GM19324 (cell line): ENCODE data around the gene CD48.
"Not testable (repeated sequence)": the region's sequence is repeated elsewhere in the genome, so short reads cannot be mapped to it uniquely, and the experiment has no call there.

Experiments
- ATAC-seq: cut with Tn5 transposase; IDR thresholded peaks from one replicate; pipeline ENCODE4 v1.9.1; 2021; ENCODE audit warnings: mild to moderate bottlenecking, moderate library complexity; ENCODE audit not compliant: unreplicated experiment, low FRiP score

Gene CD48

DNA sequence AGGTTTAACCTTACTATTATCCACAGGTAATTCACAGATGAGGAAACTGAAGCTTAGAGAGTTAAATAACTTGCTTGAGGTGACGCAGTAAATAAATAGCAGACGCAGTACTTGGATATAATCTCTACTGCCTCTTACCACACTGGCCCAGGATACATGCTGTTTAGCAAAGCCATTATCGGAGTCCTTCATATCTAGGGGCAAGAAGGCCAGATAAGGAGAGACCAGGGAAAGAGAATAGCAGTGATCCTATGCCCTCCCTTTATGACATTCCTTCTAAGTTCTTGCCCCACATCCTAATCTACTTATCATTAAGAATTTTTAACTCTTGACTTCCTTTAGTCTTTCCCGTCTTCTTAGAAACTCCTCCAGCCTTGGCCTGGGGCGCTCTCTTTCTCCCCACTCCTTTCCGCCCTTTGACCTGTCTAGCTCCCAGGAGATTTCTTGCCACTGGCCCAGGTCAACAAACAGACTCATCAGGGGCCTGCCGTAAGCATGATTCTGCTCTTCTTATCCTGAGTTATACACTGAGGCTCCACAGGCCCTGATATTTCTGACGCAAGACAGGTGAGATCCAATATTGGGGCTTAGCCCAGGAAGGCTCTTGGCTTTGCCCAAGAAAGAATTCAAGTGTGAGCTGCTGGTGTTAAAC, 53.3 kb downstream of the CD48 start:
- no peak for ATAC-seq

DNA sequence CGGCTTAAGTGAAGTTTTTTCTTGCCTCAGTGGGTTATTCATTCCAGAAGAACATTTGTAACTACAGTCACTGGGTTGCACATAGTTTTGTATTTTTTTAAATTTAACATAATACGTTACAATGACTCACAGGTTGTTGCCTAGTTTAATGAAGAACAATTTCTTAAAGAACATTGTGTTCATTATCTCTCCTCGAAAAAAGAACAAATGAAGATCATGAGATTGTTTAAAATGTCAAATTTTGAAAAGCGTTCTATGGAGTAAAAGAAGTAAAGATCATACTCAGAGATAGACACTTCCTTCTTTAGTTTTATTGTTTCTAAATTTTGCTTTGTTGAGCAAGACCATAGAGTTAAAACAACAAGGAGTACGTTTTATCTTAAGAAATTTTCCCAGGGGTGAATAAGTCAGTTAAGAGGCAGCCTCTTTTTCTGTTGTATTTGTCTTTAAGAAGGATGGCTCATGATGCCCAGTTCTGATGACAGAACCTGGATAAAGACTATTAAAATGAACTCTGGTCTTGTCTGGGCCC, 54.3 kb downstream of the CD48 start:
- no peak for ATAC-seq

DNA sequence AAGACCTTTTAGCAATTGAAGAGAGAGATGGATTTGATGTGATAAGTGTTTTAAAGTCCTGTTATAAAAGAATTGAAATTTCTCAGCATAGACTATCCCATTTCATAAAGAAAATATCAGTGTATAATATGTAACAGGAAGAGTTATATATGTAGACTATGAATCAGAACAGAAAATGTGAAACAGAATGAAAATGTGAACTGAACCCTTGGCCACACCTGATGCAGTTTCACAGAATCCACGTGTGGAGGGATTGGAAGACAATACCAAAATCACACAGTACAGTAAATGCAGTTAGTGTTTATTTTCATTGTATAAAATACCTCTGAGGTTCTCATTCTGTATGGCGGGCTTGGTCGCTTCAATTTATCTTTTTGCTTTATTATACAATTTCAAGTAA, 54.9 kb downstream of the CD48 start:
- no peak for ATAC-seq

DNA sequence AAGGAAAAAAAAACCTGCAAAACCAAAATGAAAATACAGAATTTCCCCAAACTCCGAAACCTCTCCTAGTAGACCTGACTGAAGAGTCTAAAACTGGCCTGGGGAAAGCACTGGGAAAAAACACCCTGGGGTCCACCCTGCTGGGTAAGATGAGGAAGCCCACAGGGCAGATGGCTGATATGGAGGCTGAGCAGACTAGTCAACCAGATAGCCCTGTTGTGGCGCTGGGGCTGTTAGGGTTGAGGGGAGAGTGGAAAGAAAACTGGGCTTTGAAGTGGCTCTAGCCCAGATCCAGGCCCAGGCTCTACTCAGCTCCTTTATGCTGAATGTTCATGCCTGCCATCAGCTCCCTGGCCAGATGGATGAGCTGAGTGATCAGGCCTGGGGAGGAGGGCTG, 58.0 kb downstream of the CD48 start:
- ATAC-seq = no peak

DNA sequence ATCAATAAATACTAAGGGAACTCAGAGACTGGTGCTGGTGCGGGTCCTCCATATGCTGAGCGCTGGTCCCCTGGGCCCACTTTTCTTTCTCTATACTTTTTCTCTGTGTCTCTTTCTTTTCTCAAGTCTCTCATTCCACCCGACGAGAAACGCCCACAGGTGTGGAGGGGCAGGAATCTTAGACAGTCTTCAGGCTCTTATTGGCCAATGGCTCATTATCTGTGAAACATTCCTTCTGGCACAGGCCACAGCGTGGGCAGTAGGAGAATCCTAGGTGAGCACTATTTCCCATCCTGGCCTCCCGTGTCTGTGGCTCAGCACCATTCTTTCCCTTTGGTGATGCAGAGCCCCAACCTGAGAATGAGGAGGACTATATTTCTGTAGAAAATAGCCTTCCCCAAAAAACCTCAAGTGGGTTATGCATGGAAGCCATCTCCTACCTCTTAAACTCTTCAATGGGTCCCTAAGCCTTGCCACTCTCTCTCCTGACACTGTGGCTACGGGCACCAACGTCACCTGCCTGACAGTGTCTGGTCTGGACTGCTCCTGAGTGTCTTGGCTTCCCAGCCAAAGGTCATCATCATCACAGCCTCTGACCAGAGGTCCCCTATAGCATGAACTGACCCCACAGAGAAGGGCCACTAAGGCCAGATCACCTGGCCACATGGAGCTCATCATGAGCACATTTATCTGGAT, 58.5 kb downstream of the CD48 start:
- no peak for ATAC-seq

DNA sequence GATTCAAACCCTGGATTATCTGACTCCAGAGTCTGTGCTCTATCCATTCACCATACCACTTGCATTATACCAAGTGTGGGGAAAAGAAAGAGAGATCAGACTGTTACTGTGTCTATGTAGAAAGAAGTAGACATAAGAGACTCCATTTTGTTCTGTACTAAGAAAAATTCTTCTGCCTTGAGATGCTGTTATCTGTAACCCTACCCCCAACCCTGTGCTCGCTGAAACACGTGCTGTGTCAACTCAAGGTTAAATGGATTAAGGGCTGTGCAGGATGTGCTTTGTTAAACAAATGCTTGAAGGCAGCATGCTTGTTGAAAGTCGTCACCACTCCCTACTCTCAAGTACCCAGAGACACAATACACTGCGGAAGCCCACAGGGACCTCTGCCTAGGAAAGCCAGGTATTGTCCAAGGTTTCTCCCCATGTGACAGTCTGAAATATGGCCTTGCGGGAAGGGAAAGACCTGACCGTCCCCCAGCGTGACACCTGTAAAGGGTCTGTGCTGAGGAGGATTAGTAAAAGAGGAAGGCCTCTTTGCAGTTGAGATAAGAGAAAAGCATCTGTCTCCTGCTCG, 59.5 kb downstream of the CD48 start:
- ATAC-seq = not testable (repeated sequence)

DNA sequence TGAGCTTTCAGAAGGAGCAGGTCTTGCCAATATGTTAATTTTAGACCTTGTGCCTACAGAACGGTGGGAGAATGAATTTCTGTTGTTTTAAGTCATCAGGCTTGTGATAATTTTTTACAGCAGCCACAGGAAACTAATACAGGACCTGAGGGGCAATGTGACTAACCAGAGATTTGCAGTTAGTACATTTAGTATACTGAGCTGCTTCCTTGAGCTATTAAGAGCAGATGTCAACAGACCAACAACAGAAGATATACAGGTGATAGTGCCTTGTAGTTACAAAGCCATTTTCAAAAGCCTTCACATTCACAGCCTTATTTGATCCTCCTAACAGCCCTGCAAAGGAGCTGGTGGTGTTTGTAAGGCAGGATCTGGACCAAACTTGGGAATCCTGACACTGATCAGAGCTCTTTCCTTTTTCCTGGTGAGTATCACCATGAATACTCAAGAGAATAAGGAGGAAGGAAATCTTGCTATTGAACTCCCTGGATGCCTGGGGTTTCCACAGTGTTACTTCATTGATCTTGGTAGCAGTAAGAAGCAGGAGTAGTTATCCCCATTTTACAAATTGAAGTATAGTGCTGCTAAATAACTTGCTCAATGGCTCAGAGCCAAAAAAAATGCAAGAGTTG, 60.1 kb downstream of the CD48 start:
- no peak for ATAC-seq

DNA sequence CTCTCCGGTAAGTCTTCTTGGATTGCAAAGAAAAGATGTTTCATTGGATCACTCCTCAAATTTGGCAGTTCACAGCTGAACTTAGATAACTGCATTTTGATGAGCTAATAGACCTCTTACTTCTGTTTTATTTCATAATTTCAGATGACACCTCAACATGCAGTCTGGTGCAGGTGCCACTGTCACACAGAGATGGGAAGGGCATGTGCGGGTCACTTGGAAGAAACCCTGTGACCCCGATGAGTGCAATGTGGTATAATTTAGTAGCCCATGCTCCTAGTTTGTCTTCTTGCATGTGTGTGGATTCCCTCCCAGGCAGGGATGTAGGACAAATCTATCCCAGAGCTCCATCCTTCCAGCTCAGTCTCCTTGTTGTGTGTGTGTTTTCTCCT, 64.3 kb downstream of the CD48 start:
- ATAC-seq = no peak

DNA sequence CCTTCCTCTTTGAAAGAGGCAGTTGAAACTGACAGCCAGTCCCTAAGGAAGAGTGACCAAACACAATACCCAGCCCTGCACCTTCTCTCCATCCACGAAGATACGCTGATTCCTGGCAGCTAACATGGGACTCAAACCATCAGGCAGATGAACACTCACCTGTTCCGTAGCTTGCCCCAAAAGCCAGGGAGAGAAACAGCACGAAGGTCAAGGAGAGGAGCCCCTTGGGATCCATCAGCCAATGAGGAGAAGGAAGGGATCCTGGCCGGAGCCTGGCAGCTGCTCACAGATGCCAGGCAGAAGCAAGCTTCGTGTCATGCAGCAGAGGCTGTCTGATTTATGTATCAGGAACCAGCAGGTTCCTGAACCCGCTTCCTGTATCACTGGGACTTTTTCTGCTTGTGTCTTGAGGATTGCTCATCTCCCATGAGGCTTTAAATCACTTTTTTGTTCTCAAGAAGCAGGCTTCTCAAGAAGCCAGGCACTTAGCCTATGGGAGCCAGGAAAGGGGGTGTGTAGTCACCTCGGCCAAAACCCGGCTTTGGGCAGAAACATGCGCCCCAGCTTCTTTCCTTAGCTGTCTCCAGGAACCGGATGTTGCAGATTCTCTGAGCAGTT, 64.8 kb downstream of the CD48 start, which contains the start of gene SLAMF1:
TSS of gene SLAMF1 (minus strand) at position 334 of the 618 bp plus-strand sequence. CDS start at position 235, 99 bp downstream.
- peak; percentile 48 for ATAC-seq

DNA sequence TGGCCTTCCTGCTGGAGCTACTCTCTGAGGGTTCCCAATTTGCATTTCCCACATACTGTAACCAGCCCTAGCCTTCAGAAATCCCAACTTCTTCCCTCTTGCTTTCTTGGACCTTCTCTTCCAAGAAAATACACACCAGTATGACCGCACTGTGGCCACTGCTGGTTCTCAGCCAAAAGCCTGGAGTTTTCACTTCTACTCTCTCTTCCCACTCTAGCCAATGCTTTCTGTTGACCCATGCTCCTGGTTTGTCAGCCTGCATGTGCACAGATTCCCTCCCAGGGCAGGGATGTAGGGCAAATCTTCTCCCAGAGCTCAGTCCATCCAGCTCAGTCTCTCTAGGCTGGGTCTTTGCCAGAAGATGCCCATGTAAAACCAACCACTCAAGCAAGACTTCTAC, 65.4 kb downstream of the CD48 start:
- no peak for ATAC-seq

DNA sequence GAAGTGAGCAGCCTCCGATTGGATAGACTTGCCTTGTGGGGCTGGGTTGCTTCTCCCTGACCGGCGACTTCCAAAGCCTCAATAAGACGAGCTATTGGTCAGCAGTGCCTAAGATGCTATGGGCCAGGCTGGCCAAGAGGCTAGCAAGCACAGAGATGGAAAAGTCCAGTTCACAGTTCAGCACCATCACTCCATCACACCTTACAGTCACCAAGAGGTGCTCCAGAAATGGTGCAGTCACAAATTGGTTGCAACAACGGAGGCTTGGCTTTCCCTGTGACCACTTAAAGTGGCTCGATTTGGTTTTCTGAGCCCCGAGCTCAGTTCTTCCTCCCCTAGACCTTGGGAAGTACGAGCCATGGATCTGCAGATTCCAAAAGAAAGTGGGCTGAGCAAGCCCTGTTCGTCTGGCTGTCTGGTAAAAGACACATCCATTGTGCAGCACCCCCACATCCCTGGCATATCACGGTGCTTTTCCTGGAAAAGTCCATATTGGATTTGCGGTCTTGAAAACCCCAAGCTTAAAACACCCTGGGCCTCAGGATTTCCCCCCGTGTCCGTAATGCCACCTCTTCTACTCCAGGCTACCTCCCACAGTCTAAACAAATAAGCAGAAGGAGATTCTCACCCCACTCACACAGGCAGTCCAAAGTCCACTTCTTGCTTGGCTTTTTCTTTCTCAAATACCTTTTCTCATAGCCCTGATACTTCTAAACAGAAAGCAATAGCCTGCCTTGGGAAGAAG, 66.1 kb downstream of the CD48 start:
- ATAC-seq = peak; percentile 40

DNA sequence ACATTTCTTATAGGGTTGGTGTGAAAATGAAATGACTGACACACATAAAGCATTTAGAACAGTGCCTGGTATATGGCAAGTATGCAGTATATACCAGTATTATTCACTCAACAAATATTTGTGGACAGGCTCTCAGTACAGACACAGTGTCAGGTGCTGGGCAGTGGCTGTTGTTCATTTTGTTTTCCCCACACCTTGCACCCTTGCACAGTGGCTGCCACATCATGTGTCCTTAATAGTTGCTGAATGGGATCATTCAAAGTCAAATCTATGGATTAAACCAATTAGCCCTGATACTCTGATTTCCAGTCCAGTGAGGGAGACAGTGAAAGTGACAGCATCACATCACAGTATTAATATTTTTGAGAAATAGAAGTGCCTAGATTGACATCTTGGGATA, 67.2 kb downstream of the CD48 start:
- ATAC-seq = no peak

DNA sequence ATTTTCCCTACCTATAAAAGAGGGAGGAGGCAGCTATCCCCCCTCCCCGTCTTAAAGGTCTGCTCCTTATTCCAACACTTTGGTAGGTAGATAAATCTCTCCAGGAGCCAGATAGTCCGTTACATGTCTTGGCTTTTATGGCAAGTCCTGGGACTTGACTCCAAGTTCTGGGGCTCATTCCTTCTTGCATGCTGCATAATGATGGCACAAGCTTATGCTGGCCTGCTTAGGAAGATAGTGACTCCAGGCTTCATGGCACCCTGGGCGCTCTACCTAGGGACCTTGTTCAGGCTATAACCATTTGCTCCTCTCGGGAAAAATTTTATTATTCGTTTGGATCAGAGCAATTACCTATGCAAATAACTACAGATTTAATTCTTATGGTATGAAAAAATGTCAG, 68.5 kb downstream of the CD48 start:
- no peak for ATAC-seq

DNA sequence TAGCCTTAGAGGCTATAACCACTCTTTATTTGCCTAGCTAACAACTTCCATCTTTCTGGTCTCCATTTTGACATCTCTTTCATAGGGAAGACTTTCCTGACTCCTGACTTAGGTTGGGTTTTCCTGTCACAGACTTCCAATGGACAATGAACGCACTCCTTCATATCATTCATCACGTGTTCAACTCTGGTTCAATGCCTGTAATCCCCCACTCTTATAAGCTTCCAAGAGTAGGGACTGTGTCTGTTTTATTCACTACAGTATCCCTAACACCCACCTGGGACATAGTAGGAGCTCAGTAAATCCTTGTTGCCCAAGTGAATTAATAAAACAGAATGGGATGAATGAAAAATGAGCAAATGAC, 69.4 kb downstream of the CD48 start:
- no peak for ATAC-seq

DNA sequence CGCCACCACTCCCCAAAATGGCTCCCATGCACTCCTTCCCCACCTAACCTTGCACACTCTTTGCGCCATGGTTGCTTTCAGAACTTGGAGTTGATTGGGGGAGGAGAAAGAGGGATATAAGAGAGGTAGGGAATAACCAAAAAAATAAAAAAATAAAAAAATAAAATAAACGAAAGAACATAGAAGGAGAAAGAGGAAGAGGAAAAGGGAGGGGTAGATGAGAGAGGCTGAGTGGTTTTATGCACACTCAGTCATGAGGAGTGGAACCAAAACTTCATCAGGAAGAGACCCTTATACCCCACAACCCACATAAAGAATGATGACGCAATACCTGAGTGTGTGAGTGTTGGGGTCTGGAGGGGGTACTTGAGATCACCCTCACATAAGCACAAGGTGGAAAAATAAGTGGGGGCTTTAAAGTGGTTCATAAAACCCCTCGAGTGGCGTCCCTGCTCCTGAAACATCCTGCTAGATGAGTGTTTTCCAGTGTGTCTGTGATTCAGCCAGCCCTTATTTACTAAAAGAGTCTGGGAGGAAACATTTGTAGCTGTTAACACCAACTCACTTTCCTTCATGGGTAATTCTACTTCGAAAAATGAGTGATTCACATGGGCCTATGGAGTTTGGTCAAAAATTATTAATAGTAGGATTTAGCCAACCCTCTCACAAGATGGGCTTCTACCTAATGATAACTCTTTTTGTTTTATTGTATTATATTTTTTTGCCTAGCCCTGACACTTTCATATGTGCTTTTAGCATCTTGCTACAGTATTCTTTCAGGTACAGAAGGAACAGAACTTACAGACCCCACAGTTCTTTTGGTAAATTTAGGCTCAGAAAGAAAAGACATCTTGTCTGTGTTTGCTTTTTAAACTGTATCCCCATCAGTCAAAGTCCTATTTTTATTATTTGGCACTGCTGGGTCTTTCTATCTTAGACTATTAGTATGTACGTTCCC, 70.0 kb downstream of the CD48 start:
- no peak for ATAC-seq

DNA sequence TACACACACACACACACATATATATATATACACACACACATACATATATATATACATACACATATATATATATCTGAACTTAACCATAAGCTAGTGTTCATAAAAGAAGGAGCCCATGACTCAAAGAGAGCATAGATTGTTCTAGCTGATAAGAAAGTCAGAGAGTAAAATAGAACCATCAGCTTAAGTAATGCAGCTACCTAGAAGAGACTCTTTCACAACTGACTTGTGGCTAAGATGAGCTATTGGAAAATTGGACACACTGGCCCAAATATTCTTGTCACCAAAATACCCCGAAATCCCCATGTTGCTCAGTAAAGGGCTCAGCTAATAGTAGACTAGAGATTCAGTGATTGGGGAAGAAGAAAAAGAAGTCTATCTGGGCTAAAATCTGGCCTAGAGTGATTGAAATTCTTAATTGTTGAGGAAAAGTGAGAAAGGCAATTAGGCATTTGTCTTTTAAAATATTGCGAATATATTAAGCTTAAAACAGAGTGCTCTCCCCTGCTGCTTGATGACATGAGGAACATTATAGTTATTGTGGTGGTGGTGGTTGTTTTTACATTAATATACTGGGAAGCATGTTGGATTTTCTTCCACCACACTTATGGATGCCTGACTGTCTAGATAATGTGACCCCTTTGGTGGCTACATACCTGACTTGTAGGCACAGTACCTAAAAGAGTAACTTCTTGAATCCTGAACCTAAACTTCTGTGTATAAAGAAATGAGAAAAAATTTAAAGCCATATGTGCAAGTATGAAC, 71.1 kb downstream of the CD48 start:
- no peak for ATAC-seq

DNA sequence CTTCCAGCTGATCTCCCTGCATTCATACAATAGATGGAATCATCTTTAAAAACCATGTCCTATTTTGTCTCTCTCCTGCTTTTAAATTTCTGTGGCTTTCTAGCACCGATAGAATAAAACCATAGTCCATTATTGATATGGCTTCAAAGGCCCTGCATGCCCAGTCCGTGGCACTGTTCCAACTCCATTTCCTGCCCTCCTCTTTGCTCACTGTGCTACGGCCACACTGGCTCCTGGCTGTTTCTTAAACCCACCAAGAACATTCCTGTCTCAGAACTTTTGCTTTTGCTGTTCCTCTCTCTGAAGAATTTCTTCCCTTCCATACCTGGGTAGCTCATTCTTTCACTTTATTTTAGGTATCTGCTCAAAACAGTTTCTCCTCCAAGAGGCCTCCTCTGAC, 72.0 kb downstream of the CD48 start:
- ATAC-seq = no peak

DNA sequence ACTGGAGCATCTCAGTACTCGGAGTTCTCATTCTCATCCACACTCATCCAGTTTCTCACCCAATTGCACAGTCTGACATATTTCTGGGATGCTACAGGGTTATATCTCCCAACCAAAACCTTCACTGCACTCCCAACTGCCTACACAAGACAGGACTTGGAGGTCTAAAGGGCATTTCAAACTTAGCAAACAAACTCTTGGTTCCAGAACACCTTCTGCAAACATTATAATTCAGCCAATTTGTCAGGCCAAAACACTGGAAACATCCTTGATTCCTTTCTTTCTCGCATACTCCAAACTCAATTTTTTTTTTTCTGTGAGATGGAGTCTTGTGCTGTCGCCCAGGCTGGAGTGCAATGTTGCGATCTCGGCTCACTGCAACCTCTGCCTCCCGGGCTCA, 72.7 kb downstream of the CD48 start:
- ATAC-seq = no peak

DNA sequence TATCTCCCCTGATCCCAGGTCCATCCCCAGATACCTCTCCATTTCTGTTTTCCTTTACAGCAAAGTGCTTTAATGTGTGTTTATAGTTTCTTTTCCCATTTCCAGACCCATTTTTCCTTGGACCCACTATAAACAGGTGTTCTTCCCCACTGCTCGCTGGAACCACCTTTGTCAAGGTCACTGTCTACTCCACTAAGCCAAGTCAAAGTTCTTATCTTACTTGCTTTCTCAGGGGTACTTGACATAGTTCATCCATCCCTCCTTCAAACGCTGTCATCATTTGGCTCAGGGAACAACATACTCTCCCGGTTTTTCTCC, 73.1 kb downstream of the CD48 start:
- ATAC-seq = peak; percentile 18
